OCI-LY7 (cell line): ENCODE results near the gene FBXO40. TPM values are rescaled to one million over a fixed set of nuclear protein-coding genes. Genes with fewer than 3 reads are reported as not detected.

Experiments used
- BruUV-seq: library from RNA; stranded (reverse); fragments of 400-500 nt; replicated peaks from 2 replicates; lab custom pipeline; 2021; lab: Mats Ljungman, UMichigan
- CTCF ChIA-PET: fragments of 300-600 bp; sonication (Branson Sonifier 250); formaldehyde crosslinking; loops from one replicate; lab custom pipeline; 2022; ENCODE audit warnings: antibody characterized with exemption; ENCODE audit not compliant: unreplicated experiment; lab: Charles Lee
- POLR2A ChIA-PET: fragments of 300-600 bp; sonication (Branson Sonifier 250); formaldehyde crosslinking; loops from one replicate; lab custom pipeline; 2022; ENCODE audit warnings: antibody characterized with exemption; lab: Charles Lee
- DNase-seq: peaks from one replicate; pipeline ENCODE4 v3.0.0-alpha.2; 2015; ENCODE audit warnings: low spot score
- H2AFZ ChIP-seq: fragments of 200-600 bp; sonication (generic), shearing (Covaris generic); 2 replicates; pipeline ENCODE4 v1.6.1; 2014; ENCODE audit warnings: mild to moderate bottlenecking, antibody characterized with exemption, low read length, moderate library complexity
- H3K27ac ChIP-seq: fragments of 200-600 bp; sonication (generic); 2 replicates; pipeline ENCODE4 v1.5.1; 2014; ENCODE audit warnings: mixed run types, low read depth, mild to moderate bottlenecking, moderate library complexity, low read length, inconsistent platforms; ENCODE audit not compliant: poor library complexity, severe bottlenecking
- H3K36me3 ChIP-seq: fragments of 200-600 bp; sonication (generic); 2 replicates; pipeline ENCODE4 v1.6.1; 2014; ENCODE audit warnings: mild to moderate bottlenecking, antibody characterized with exemption, low read length, moderate library complexity, mixed read lengths; ENCODE audit not compliant: insufficient read depth
- H3K4me1 ChIP-seq: fragments of 200-600 bp; sonication (generic); 2 replicates; pipeline ENCODE4 v1.5.1; 2014; ENCODE audit warnings: mild to moderate bottlenecking, low read length; ENCODE audit not compliant: insufficient read depth, poor library complexity, severe bottlenecking
- H3K4me2 ChIP-seq: fragments of 200-600 bp; sonication (generic); 2 replicates; pipeline ENCODE4 v1.6.1; 2014; ENCODE audit warnings: mild to moderate bottlenecking, low read length
- H3K4me3 ChIP-seq: fragments of 200-600 bp; sonication (generic); 2 replicates; pipeline ENCODE4 v1.5.1; 2014; ENCODE audit warnings: mild to moderate bottlenecking, low read depth, low read length; ENCODE audit not compliant: poor library complexity, severe bottlenecking
- H3K79me2 ChIP-seq: fragments of 200-600 bp; sonication (generic); 2 replicates; pipeline ENCODE4 v1.6.1; 2016; ENCODE audit warnings: low read depth, mild to moderate bottlenecking, low read length, moderate library complexity, mixed read lengths; ENCODE audit not compliant: insufficient read depth
- H3K9me2 ChIP-seq: fragments of 200-600 bp; sonication (generic); 2 replicates; pipeline ENCODE4 v1.6.1; 2016; ENCODE audit warnings: mild to moderate bottlenecking, low read length, mixed read lengths; ENCODE audit not compliant: insufficient read depth
- H3K9me3 ChIP-seq: fragments of 200-600 bp; sonication (generic); 2 replicates; pipeline ENCODE4 v1.6.1; 2014; ENCODE audit warnings: mild to moderate bottlenecking, mixed run types, low read length, mixed read lengths
- H4K20me1 ChIP-seq: fragments of 200-600 bp; sonication (generic); 2 replicates; pipeline ENCODE4 v1.6.1; 2014; ENCODE audit warnings: mild to moderate bottlenecking, antibody characterized with exemption, low read length, moderate library complexity, mixed read lengths; ENCODE audit not compliant: insufficient read depth
- EZH2phosphoT487 ChIP-seq: fragments of 200-600 bp; sonication (generic); IDR thresholded peaks from 2 replicates; pipeline ENCODE4 v1.6.1; 2018; ENCODE audit warnings: low read depth, borderline replicate concordance, mild to moderate bottlenecking, mixed run types, antibody characterized with exemption, low read length, moderate library complexity, mixed read lengths
- intact Hi-C: fragments of 100-400 bp; cut with micrococcal nuclease; formaldehyde crosslinking; loops from one replicate; pipeline ENCODE4 v1.10.0; 2022; ENCODE audit not compliant: unreplicated experiment
- total RNA-seq, 2 experiments: library from RNA; depleted of rRNA in 1 of 2; stranded (reverse); fragments of >200 nt in 1 of 2; shearing (Covaris generic) in 1 of 2; gene quantifications; 2 replicates each; pipeline ENCODE4 v1.2.3, GENCODE V29; 2014 to 2022
- TF ChIP-seq, protein P1 (sequence below): fragments of 200-600 bp; sonication (generic); conservative IDR thresholded peaks from 2 replicates; pipeline ENCODE4 v1.5.1; 2014; ENCODE audit warnings: mild to moderate bottlenecking, antibody characterized with exemption, low read length, moderate library complexity, mixed read lengths

Gene FBXO40
- total RNA-seq, 2 experiments from 2014 or later = not detected

DNA sequence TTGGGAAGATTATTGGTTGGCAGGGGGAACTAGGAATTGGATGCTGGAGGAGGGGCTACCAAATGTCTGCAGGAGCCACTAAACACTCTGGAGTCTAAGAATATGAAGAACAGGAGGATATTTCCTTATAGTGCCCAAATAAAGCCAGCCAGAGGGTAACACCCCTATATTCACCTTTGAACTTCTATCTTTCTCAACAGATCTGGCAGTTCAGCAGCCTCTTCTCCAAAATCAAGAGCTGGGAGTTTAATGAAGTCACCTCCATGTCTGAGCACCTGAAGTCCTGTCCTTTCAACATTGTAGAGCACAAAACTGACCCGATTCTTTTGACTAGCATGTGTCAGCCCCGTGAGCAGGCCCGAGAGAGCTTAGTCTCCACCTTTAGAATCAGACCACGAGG is 33.3 kb downstream of the FBXO40 start:
- POLR2A ChIA-PET = no interaction called here
- H3K4me1 ChIP-seq = no peaks in the 10 kb centered on the region
- no peak overlapping the region for H3K27ac ChIP-seq
- no peaks in the 10 kb centered on the region for H3K9me3 ChIP-seq
- H3K9me2 ChIP-seq = no peaks in the 10 kb centered on the region
- TF ChIP-seq, protein P1, sequence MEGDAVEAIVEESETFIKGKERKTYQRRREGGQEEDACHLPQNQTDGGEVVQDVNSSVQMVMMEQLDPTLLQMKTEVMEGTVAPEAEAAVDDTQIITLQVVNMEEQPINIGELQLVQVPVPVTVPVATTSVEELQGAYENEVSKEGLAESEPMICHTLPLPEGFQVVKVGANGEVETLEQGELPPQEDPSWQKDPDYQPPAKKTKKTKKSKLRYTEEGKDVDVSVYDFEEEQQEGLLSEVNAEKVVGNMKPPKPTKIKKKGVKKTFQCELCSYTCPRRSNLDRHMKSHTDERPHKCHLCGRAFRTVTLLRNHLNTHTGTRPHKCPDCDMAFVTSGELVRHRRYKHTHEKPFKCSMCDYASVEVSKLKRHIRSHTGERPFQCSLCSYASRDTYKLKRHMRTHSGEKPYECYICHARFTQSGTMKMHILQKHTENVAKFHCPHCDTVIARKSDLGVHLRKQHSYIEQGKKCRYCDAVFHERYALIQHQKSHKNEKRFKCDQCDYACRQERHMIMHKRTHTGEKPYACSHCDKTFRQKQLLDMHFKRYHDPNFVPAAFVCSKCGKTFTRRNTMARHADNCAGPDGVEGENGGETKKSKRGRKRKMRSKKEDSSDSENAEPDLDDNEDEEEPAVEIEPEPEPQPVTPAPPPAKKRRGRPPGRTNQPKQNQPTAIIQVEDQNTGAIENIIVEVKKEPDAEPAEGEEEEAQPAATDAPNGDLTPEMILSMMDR = no peak
- no peak for TF ChIP-seq EZH2phosphoT487
- BruUV-seq = no TSS peak
- H3K36me3 ChIP-seq = peaks cover 25% of the 10 kb centered on the region
- DNase-seq = no peak
- H4K20me1 ChIP-seq = no peaks in the 10 kb centered on the region
- H3K4me3 ChIP-seq = no peak overlapping the region
- H3K79me2 ChIP-seq = no peaks in the 10 kb centered on the region
- H3K4me2 ChIP-seq = no peak overlapping the region
- H2AFZ ChIP-seq = no peak overlapping the region
- CTCF ChIA-PET = no interaction called here
- intact Hi-C loops = no loop called here

DNA sequence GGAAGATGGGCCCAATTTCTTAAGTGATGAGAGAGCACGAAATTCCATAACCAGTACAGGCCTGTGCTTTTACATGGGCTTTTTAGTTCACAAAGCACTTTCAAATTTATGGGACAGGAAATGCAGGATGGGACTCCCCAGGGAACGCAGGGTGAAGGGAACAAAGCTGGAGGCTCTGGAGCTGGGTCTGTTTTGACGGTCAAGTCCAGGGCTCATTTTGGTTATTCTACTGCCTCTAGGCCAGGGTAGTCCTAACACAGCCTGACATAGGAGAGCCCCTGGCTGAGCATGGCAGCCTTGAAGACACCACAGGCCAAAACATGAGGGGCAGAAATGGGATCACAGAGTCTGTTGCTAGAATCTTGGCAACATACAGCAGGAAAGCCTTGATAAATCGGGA is 34.0 kb downstream of the FBXO40 start:
- no TSS peak for BruUV-seq
- H3K36me3 ChIP-seq = peaks cover 33% of the 10 kb centered on the region
- DNase-seq = no peak
- H3K27ac ChIP-seq = no peak overlapping the region
- intact Hi-C loops = no loop called here
- H3K9me3 ChIP-seq = no peaks in the 10 kb centered on the region
- H3K79me2 ChIP-seq = no peaks in the 10 kb centered on the region
- H3K4me3 ChIP-seq = no peak overlapping the region
- H3K4me1 ChIP-seq = no peaks in the 10 kb centered on the region
- ChIA-PET CTCF (no interaction called here), POLR2A (no interaction called here)
- no peak overlapping the region for H2AFZ ChIP-seq
- TF ChIP-seq, protein P1 = no peak
- H4K20me1 ChIP-seq = no peaks in the 10 kb centered on the region
- no peak overlapping the region for H3K4me2 ChIP-seq
- no peaks in the 10 kb centered on the region for H3K9me2 ChIP-seq

DNA sequence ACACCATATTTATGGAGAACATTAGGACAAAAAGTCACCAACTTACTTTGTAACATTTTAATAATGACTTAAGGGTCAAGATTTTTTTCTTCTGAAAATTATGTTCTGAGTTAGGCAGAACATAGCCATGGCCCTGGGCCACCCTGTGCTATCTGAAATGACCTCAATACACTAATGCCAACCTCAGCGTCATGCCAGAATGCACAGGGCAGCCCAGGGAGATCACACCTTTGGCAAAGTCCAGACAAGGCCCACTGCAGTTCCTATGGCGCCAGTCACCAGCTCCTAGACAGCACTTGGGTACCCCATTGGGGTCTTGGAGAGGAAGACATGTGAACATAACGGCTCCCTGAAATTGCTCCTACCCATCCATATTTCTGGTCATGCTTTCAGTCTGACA is 34.4 kb downstream of the FBXO40 start:
- no peak overlapping the region for H2AFZ ChIP-seq
- H4K20me1 ChIP-seq = no peaks in the 10 kb centered on the region
- no peak for TF ChIP-seq EZH2phosphoT487
- TF ChIP-seq, protein P1 = no peak
- CTCF ChIA-PET = no interaction called here
- BruUV-seq = no TSS peak
- H3K4me3 ChIP-seq = no peak overlapping the region
- H3K27ac ChIP-seq = no peak overlapping the region
- H3K79me2 ChIP-seq = no peaks in the 10 kb centered on the region
- no peaks in the 10 kb centered on the region for H3K9me3 ChIP-seq
- DNase-seq = no peak
- no peaks in the 10 kb centered on the region for H3K4me1 ChIP-seq
- no peak overlapping the region for H3K4me2 ChIP-seq
- POLR2A ChIA-PET = no interaction called here
- intact Hi-C loops = no loop called here
- H3K9me2 ChIP-seq = no peaks in the 10 kb centered on the region
- peaks cover 37% of the 10 kb centered on the region for H3K36me3 ChIP-seq
